Heart right ventricle (tissue), 16 donors: Measurements from ENCODE around the gene PCBP3. TPM values are rescaled to one million over a fixed set of nuclear protein-coding genes. Genes with fewer than 3 reads are reported as not detected.

Source experiments
- ATAC-seq, 8 donors: fragments of 200-7000 bp; cut with Tn5 transposase; one replicate each; pipeline ENCODE4 v1.9.1; 2020; ENCODE audit warnings: mild to moderate bottlenecking in 8 of 8, moderate library complexity in 8 of 8, moderate number of reproducible peaks in 1 of 8
- DNase-seq, 2 donors: peaks; one replicate each; pipeline ENCODE4 v3.0.0-alpha.2; 2020
- H3K27ac ChIP-seq, 10 donors: fragments of 200-600 bp; sonication (generic) in 2 of 10; one replicate each; pipeline versions ENCODE4 v1.5.0 to v1.8.0; 2020 to 2022; ENCODE audit warnings: mild to moderate bottlenecking in 3 of 10
- H3K27me3 ChIP-seq, 7 donors: fragments of 200-600 bp; one replicate each; pipeline ENCODE4 v1.8.0; 2021 to 2022; ENCODE audit warnings: mild to moderate bottlenecking in 2 of 7
- H3K36me3 ChIP-seq, 9 donors: fragments of 200-600 bp; sonication (generic) in 1 of 9; one replicate each; pipeline versions ENCODE4 v1.5.0 to v1.8.0; 2020 to 2022; ENCODE audit warnings: mild to moderate bottlenecking in 2 of 9
- H3K4me1 ChIP-seq, 9 donors: fragments of 200-600 bp; sonication (generic) in 1 of 9; one replicate each; pipeline versions ENCODE4 v1.5.0 to v1.8.0; 2020 to 2022; ENCODE audit warnings: mild to moderate bottlenecking in 4 of 9
- H3K4me3 ChIP-seq, 10 donors: fragments of 200-600 bp; sonication (generic) in 2 of 10; one replicate each; pipeline versions ENCODE4 v1.5.0 to v1.8.0; 2020 to 2022; ENCODE audit warnings: mild to moderate bottlenecking in 7 of 10, moderate library complexity in 2 of 10
- H3K9me3 ChIP-seq, 11 donors: fragments of 200-600 bp in 10 of 11; sonication (generic) in 2 of 11; one replicate each; pipeline versions ENCODE4 v1.5.0 to v1.8.0; 2013 to 2022; ENCODE audit warnings: mild to moderate bottlenecking in 2 of 11, control low read depth in 1 of 11, moderate library complexity in 1 of 11
- WGBS, 2 donors: extraction: QIAGEN DNeasy Blood & Tissue Kit; methylation state at CpG; one replicate each; pipeline ENCODE4 v1.1.7; 2013; ENCODE audit warnings: inconsistent platforms in 1 of 2; 5-methylcytosine and 5-hydroxymethylcytosine counted together
- intact Hi-C, 10 donors: fragments of 100-400 bp; cut with DNase I; formaldehyde crosslinking; loops; one replicate each; pipeline versions ENCODE4 v1.11.1 to v1.14.2; 2022
- polyA plus RNA-seq, 2 donors: library from polyadenylated mRNA; stranded (reverse); fragments of 200-250 nt; gene quantifications; one replicate each; pipeline ENCODE4 v1.2.3, GENCODE V29; 2013
- total RNA-seq, 10 donors: library from RNA; stranded (reverse); fragmentation: NEBNext Ultra II Directional in 3 of 10; extraction: Animal tissue kit (Norgen Biotek cat#: 25700) in 3 of 10; gene quantifications; one replicate each; pipeline versions ENCODE4 v1.2.1 to v1.2.4, GENCODE V29; 2021 to 2023
- TF ChIP-seq, protein P1 (sequence below), 9 donors: fragments of 200-600 bp; sonication (generic) in 2 of 9; IDR thresholded peaks; one replicate each; pipeline versions ENCODE4 v1.5.0 to v1.8.0; 2021 to 2022; ENCODE audit warnings: antibody characterized with exemption in 9 of 9, mild to moderate bottlenecking in 5 of 9, moderate library complexity in 1 of 9
- donor health status: Arrhythmogenic right ventricular cardiomyopathy.
- donor health status: ischemic (EF 13 %, LVEDD 7.1; RV severe dilation, severe dysfunction).
- donor health status: healthy with polysubstance abuse.
- donor health status: DM: no; HTN: yes; CAD: no.
- donor health status: DM: no; HTN: no; CAD: no.
- donor health status: ischemic (EF 25% LVEDD 6.9; RV normal size, moderate dysfunction).
- donor health status: ischemic (EF 25% LVEDD 5.7; RV mildly dilated, moderate dysfunction).
- donor health status: healthy.
- donor health status: DM: yes; HTN: yes; CAD: no.
- donor health status: Ischemic cardiomyopathy.
- donor health status: ischemic (EF 35%, LVEDD 5.7; RV mildly dilated, moderate dysfunction).
- donor health status: nonischemic (EF 11% LVEDD 7.7; RV severe dilation, severe dysfunction).
- donor health status: DM: yes; HTN: yes; CAD: no.
- donor health status: PGD.
- donor health status: ischemic (EF 29% LVEDD 5.4; RV normal size, mild dysfunction).
- donor health status: nonischemic (EF 23%, LVEDD 6.1; RV moderate dilation, normal function).

Gene PCBP3
- total and polyA plus RNA-seq, 12 donors = 0.25 to 11.3 (median 1.2) TPM

DNA sequence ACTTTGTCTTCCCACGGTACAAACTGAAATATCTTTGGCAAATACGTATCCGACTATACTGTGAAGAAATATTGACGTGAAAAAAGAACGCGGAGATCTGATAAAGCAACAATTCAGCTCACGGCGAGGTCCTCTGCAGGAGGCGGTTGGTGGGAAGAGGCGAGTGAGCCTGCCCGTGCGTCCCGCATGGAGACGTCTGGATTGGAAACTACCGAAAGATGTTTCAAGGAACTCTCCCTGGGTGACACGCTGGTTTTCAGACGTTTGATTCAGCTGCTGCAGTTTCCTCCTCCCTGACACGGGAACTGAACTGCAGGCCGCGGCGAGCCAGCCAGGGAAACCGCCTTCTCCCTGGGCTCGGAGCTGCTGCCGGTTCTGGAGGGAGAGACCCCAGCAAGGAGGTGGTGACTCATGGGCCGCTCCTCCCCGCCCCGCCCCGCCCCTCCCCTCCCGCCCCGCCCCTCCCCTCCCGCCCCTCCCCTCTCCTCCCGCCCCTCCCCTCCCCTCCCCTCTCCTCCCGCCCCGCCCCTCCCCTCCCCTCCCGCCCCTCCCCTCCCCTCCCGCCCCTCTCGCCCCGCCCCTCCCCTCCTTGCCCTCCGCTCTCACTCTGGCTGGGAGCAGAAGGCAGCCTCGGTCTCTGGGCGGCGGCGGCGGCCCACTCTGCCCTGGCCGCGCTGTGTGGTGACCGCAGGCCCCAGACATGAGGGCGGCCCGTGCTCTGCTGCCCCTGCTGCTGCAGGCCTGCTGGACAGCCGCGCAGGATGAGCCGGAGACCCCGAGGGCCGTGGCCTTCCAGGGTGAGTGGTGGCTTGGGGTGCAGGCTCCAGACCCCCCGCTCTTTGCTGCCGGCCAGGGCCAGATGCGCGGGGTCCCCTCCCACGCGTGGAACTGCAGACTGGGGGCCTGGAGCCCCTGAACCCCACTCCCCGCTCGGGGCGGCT is 337.9 kb downstream of the PCBP3 start, which contains the start of gene COL6A1:
TSS of gene COL6A1 (plus strand) at position 620 of the 941 bp plus-strand sequence. CDS start at position 701, 81 bp downstream.
- Histone ChIP-seq H3K27ac (peak within 1 kb of the TSS; percentile 64 to 92 (median 90)), H3K9me3 (no peaks in the 10 kb centered on the region), H3K4me3 (peak within 1 kb of the TSS; percentile 51 to 100 (median 96)), H3K27me3 (peaks cover 0 to 22% (median 0%) of the 10 kb centered on the region in 7 donors), H3K4me1 (peaks cover 0 to 65% (median 19%) of the 10 kb centered on the region in 9 donors), H3K36me3 (peaks cover 0 to 29% (median 19%) of the 10 kb centered on the region in 9 donors)
- TF ChIP-seq, protein P1, sequence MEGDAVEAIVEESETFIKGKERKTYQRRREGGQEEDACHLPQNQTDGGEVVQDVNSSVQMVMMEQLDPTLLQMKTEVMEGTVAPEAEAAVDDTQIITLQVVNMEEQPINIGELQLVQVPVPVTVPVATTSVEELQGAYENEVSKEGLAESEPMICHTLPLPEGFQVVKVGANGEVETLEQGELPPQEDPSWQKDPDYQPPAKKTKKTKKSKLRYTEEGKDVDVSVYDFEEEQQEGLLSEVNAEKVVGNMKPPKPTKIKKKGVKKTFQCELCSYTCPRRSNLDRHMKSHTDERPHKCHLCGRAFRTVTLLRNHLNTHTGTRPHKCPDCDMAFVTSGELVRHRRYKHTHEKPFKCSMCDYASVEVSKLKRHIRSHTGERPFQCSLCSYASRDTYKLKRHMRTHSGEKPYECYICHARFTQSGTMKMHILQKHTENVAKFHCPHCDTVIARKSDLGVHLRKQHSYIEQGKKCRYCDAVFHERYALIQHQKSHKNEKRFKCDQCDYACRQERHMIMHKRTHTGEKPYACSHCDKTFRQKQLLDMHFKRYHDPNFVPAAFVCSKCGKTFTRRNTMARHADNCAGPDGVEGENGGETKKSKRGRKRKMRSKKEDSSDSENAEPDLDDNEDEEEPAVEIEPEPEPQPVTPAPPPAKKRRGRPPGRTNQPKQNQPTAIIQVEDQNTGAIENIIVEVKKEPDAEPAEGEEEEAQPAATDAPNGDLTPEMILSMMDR (IDR thresholded peaks at IDR 0.05) = no peak
- ATAC-seq = peak; percentile 72 to 85 (median 77)
- DNase-seq = peak; percentile 85
- intact Hi-C loops = loop anchor here in 3 of 10 donors (5.0 to 10.0 kb wide), 3 partner anchors 46 to 76 kb away; no protein-coding TSS in a partner anchor
- 1% methylated on average over 39 to 51 of the region's 63 CpGs for WGBS, 2 donors

DNA sequence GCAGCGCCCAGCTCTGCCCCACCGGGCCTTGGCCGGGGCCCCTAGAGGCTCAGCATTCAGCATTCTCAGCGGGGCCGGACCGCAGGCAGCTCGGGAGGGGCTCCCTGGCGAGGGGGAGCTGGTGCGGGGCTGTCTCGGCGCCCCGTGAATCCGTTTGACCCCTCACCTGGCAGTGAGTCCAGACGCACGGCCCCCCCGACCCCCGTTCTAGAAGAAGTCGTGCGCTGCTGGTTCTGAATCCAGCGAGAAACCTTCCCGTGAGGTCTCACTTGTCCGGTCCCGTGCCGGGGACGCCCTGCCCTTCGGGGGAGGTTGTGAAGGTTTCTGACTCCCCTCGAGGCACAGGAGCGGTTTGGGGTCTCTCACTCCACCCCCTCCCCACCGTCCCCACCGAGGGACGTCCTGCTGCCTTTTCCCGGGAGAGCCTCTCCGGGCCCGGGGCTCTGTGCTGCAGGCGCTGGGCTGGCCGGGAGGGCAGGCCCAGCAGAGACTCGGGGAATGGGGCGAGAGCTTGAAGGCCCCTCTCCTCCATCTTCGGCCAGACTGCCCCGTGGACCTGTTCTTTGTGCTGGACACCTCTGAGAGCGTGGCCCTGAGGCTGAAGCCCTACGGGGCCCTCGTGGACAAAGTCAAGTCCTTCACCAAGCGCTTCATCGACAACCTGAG is 338.7 kb downstream of the PCBP3 start:
- H3K27me3 ChIP-seq = peaks cover 0 to 17% (median 0%) of the 10 kb centered on the region in 7 donors
- H3K36me3 ChIP-seq = peaks cover 0 to 37% (median 27%) of the 10 kb centered on the region in 9 donors
- H3K9me3 ChIP-seq = no peaks in the 10 kb centered on the region
- intact Hi-C loops = loop anchor here in 3 of 10 donors (5.0 to 10.0 kb wide), 3 partner anchors 45 to 75 kb away; no protein-coding TSS in a partner anchor
- peaks cover 0 to 57% (median 14%) of the 10 kb centered on the region in 9 donors for H3K4me1 ChIP-seq
- peak in 1 of 2 donors; percentile 36 for DNase-seq
- H3K4me3 ChIP-seq = peak overlapping the region; percentile 51 to 100 (median 96)
- peak overlapping the region; percentile 64 to 92 (median 89) for H3K27ac ChIP-seq
- WGBS, 2 donors = 2 to 8% methylated on average over 44 to 45 of the region's 45 CpGs
- ATAC-seq = peak; percentile 2 to 54 (median 19)
- TF ChIP-seq, protein P1 (IDR thresholded peaks at IDR 0.05) = no peak

DNA sequence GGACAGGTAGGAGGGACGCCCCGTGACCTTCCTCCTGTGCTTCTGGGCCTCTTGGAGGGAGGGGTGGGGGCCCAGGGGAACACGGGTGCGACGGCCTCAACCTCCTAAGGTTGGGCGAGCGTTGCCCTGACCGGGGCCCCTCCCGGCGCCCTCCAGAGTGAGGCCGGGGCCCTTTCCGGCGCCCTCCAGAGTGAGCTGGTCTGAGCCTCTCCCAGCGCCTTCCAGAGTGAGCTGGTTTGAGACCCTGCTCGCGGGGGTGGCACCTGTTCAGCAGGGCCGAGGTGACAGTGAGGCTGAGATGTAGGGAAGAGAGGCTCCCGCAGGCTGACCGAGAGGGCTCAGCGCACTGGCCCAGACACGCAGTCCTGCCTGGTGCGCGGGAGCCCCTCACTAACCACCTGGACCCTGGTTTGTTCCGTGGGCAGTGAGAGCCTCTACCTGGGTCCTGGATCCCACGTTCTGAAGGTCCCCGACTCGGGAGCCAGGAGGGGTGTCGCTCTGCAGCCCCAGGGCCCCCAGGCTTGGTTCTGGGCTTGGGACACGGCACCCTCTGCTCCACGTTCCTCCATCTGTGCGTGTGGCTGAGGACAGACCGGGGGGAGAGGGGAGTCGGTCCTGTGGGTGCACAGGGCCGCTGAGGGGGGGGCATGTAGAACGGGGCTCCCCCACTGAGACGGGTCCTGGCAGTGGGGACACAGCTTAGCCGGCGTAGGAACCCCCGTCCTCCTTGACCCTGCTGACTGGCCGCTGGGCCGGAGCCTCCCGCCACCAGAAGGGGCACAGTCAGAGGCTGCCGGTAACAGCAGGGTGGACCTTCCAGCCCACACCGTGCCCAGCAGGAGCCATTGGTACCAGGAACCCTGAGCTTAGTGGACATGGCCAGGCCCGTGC is 339.5 kb downstream of the PCBP3 start:
- DNase-seq = peak in 1 of 2 donors; percentile 20
- WGBS, 2 donors = 47 to 53% methylated on average over 45 of the region's 45 CpGs
- Histone ChIP-seq H3K4me1 (peaks cover 0 to 55% (median 12%) of the 10 kb centered on the region in 9 donors), H3K4me3 (peak overlapping the region; percentile 51 to 100 (median 96)), H3K27me3 (peaks cover 0 to 17% (median 0%) of the 10 kb centered on the region in 7 donors), H3K9me3 (no peaks in the 10 kb centered on the region), H3K36me3 (peaks cover 0 to 40% (median 30%) of the 10 kb centered on the region in 9 donors), H3K27ac (peak overlapping the region in 9 of 10 donors; percentile 72 to 92 (median 90))
- TF ChIP-seq, protein P1 (IDR thresholded peaks at IDR 0.05) = no peak
- intact Hi-C loops = loop anchor here in 3 of 10 donors (5.0 to 10.0 kb wide), 3 partner anchors 44 to 74 kb away; no protein-coding TSS in a partner anchor
- peak in 5 of 8 donors; percentile 3 to 8 (median 4) for ATAC-seq
